A549 (cell line): ENCODE measurements around the gene DOCK9. TPM values are rescaled to one million over a fixed set of nuclear protein-coding genes. Genes with fewer than 3 reads are reported as not detected.

Experiments
- ATAC-seq, 2 experiments: fragments of 200-7000 bp in 1 of 2; fragments of >200 bp in 1 of 2; cut with Nextera tagmentation in 1 of 2; cut with Tn5 transposase in 1 of 2; 3 replicates each; pipeline versions ENCODE4 v1.8.0 to v1.9.1; 2018 to 2020; ENCODE audit warnings: mild to moderate bottlenecking in 1 of 2, moderate library complexity in 1 of 2
- CTCF ChIA-PET: fragments of 300-600 bp; sonication (Branson Sonifier 250); formaldehyde crosslinking; extraction: SDS; loops from one replicate; lab custom pipeline; 2021; ENCODE audit warnings: antibody characterized with exemption, inconsistent platforms; lab: Yijun Ruan, JAX
- POLR2A ChIA-PET: fragments of 350-600 bp; formaldehyde crosslinking; extraction: SDS; loops from one replicate; lab custom pipeline; 2021; ENCODE audit warnings: antibody characterized with exemption, inconsistent platforms; lab: Yijun Ruan, JAX
- DNase-seq, 2 experiments: peaks; one replicate each; pipeline versions ENCODE4 v3.0.0 to v3.0.0-alpha.2; 2011 to 2016; ENCODE audit warnings: low read depth in 1 of 2, low spot score in 1 of 2
- FAIRE-seq: peaks from 2 replicates; lab custom pipeline; 2011; peaks lifted over from hg19 to GRCh38; lab: Jason Lieb, UNC
- H3K27ac ChIP-seq, 2 experiments: fragments of >200 bp; sonication (Bioruptor Twin); formaldehyde crosslinking; 3 replicates each; pipeline ENCODE4 v1.5.1; 2016 to 2017
- H3K4me1 ChIP-seq: fragments of >200 bp; sonication (Bioruptor Twin); formaldehyde crosslinking; 3 replicates; pipeline ENCODE4 v1.6.1; 2016
- H3K4me2 ChIP-seq: fragments of >200 bp; sonication (Bioruptor Twin); formaldehyde crosslinking; 3 replicates; pipeline ENCODE4 v1.6.1; 2016
- H3K4me3 ChIP-seq: fragments of >200 bp; sonication (Bioruptor Twin); formaldehyde crosslinking; 3 replicates; pipeline ENCODE4 v1.5.1; 2016
- H3K9me3 ChIP-seq: fragments of >200 bp; sonication (Bioruptor Twin); formaldehyde crosslinking; 3 replicates; pipeline ENCODE4 v1.6.1; 2016
- BHLHE40 ChIP-seq: IDR thresholded peaks from 2 replicates; pipeline ENCODE4 v1.6.1; 2012; ENCODE audit warnings: low read depth, low read length, inconsistent platforms
- CBX2 ChIP-seq: fragments of 200-600 bp; sonication (generic); IDR thresholded peaks from 2 replicates; pipeline ENCODE4 v1.6.1; 2016; ENCODE audit warnings: low read depth, mild to moderate bottlenecking, borderline replicate concordance
- CBX8 ChIP-seq: fragments of 200-600 bp; sonication (generic); IDR thresholded peaks from 2 replicates; pipeline ENCODE4 v1.6.1; 2016
- CEBPB ChIP-seq, 2 experiments: fragments of >200 bp in 1 of 2; sonication (Bioruptor Twin) in 1 of 2; formaldehyde crosslinking in 1 of 2; IDR thresholded peaks; 2 replicates each; pipeline ENCODE4 v1.6.1; 2012 to 2016
- CHD2 ChIP-seq: fragments of 150-350 bp; IDR thresholded peaks from 2 replicates; pipeline ENCODE4 v1.6.1; 2014; ENCODE audit warnings: low read length; ENCODE audit not compliant: partially characterized antibody
- CHD4 ChIP-seq: fragments of 200-600 bp; sonication (generic); IDR thresholded peaks from 2 replicates; pipeline ENCODE4 v1.6.1; 2016; ENCODE audit warnings: antibody characterized with exemption, mild to moderate bottlenecking, borderline replicate concordance
- E2F6 ChIP-seq: IDR thresholded peaks from 2 replicates; pipeline ENCODE4 v1.6.1; 2012; ENCODE audit warnings: low read depth, borderline replicate concordance
- ESRRA ChIP-seq: fragments of 150-350 bp; IDR thresholded peaks from 2 replicates; pipeline ENCODE4 v1.6.1; 2014; ENCODE audit warnings: mild to moderate bottlenecking, low read length, borderline replicate concordance
- FOSB ChIP-seq: fragments of 250-450 bp; sonication (Bioruptor Pico); IDR thresholded peaks from 2 replicates; pipeline ENCODE4 v1.5.0; 2020; ENCODE audit warnings: mild to moderate bottlenecking, moderate library complexity
- GATA3 ChIP-seq: IDR thresholded peaks from 2 replicates; pipeline ENCODE4 v1.6.1; 2012; ENCODE audit warnings: borderline replicate concordance
- HDAC2 ChIP-seq: fragments of 200-600 bp; sonication (generic); IDR thresholded peaks from 2 replicates; pipeline ENCODE4 v1.6.1; 2016
- HEYL ChIP-seq: fragments of 250-450 bp; sonication (Bioruptor Pico); IDR thresholded peaks from 2 replicates; pipeline ENCODE4 v1.8.0; 2021; ENCODE audit warnings: mild to moderate bottlenecking, moderate library complexity
- HOXA7 ChIP-seq: fragments of 250-450 bp; sonication (Bioruptor Pico); IDR thresholded peaks from 2 replicates; pipeline ENCODE4 v1.5.0; 2020; ENCODE audit warnings: mild to moderate bottlenecking, moderate library complexity
- HOXB13 ChIP-seq: fragments of 250-450 bp; sonication (Bioruptor Pico); IDR thresholded peaks from 2 replicates; pipeline ENCODE4 v1.5.0; 2020; ENCODE audit warnings: low read depth, mild to moderate bottlenecking, moderate library complexity
- HOXB5 ChIP-seq: fragments of 250-450 bp; sonication (Bioruptor Pico); IDR thresholded peaks from 2 replicates; pipeline ENCODE4 v1.5.0; 2020; ENCODE audit warnings: mild to moderate bottlenecking, moderate library complexity
- JUNB ChIP-seq: fragments of >200 bp; sonication (Bioruptor Twin); formaldehyde crosslinking; IDR thresholded peaks from 2 replicates; pipeline ENCODE4 v1.6.1; 2016
- KDM1A ChIP-seq: fragments of 200-600 bp; sonication (generic); IDR thresholded peaks from 2 replicates; pipeline ENCODE4 v1.6.1; 2016; ENCODE audit warnings: low read depth, mild to moderate bottlenecking
- MAZ ChIP-seq: fragments of 150-350 bp; IDR thresholded peaks from 2 replicates; pipeline ENCODE4 v1.6.1; 2014; ENCODE audit warnings: antibody characterized with exemption, low read depth, low read length, borderline replicate concordance
- MYC ChIP-seq: IDR thresholded peaks from 2 replicates; pipeline ENCODE4 v1.6.1; 2012; ENCODE audit warnings: mild to moderate bottlenecking, inconsistent platforms, low read length, improper control_type of control experiment, borderline replicate concordance
- NFE2L2 ChIP-seq: fragments of 150-350 bp; conservative IDR thresholded peaks from 2 replicates; pipeline ENCODE4 v1.6.1; 2014; ENCODE audit warnings: low read length
- NPAS2 ChIP-seq: fragments of 250-450 bp; sonication (Bioruptor Pico); IDR thresholded peaks from 2 replicates; pipeline ENCODE4 v1.8.0; 2022; ENCODE audit warnings: mild to moderate bottlenecking, moderate library complexity, borderline replicate concordance
- NR3C1 ChIP-seq: fragments of >200 bp; sonication (Bioruptor Twin); formaldehyde crosslinking; IDR thresholded peaks from 3 replicates; pipeline ENCODE4 v1.6.1; 2017
- PHF8 ChIP-seq: fragments of 200-600 bp; sonication (generic); IDR thresholded peaks from 2 replicates; pipeline ENCODE4 v1.6.1; 2016; ENCODE audit warnings: low read depth, mild to moderate bottlenecking, antibody characterized with exemption, moderate library complexity, borderline replicate concordance
- POLR2AphosphoS2 ChIP-seq: conservative IDR thresholded peaks from 2 replicates; pipeline ENCODE4 v1.6.1; 2012; ENCODE audit warnings: low read length, improper control_type of control experiment, inconsistent platforms
- RAD21 ChIP-seq, 2 experiments: fragments of >200 bp in 1 of 2; sonication (Bioruptor Twin) in 1 of 2; formaldehyde crosslinking in 1 of 2; IDR thresholded peaks in 1 of 2; conservative IDR thresholded peaks in 1 of 2; 2 replicates in 1 of 2; 3 replicates in 1 of 2; pipeline ENCODE4 v1.6.1; 2012 to 2018; ENCODE audit warnings: inconsistent platforms in 1 of 2
- RCOR1 ChIP-seq: fragments of 150-350 bp; IDR thresholded peaks from 2 replicates; pipeline ENCODE4 v1.6.1; 2014; ENCODE audit warnings: antibody characterized with exemption, low read length, low read depth
- RNF2 ChIP-seq: fragments of 200-600 bp; sonication (generic); IDR thresholded peaks from 2 replicates; pipeline ENCODE4 v1.6.1; 2016; ENCODE audit warnings: low read depth, mild to moderate bottlenecking, antibody characterized with exemption, moderate library complexity, borderline replicate concordance
- SREBF2 ChIP-seq: fragments of 450-650 bp; IDR thresholded peaks from 2 replicates; pipeline ENCODE4 v1.6.1; 2014; ENCODE audit warnings: mild to moderate bottlenecking, moderate library complexity
- TP53 ChIP-seq: fragments of 250-450 bp; sonication (Bioruptor Pico); IDR thresholded peaks from 2 replicates; pipeline ENCODE4 v1.5.0; 2021; ENCODE audit warnings: mild to moderate bottlenecking, moderate library complexity
- ZSCAN20 ChIP-seq: fragments of 250-450 bp; sonication (Bioruptor Pico); IDR thresholded peaks from 2 replicates; pipeline ENCODE4 v1.8.0; 2022; ENCODE audit warnings: mild to moderate bottlenecking, moderate library complexity
- WGBS: methylation state at CpG from one replicate; pipeline ENCODE4 v1.1.6; 2017; ENCODE audit errors: missing lambda C conversion rate; 5-methylcytosine and 5-hydroxymethylcytosine counted together
- polyA plus RNA-seq, 4 experiments: library from polyadenylated mRNA; depleted of rRNA in 3 of 4; stranded (reverse); fragments of >200 nt; fragmentation: RNase III in 1 of 4; extraction: RNeasy Plus Mini Kit Qiagen cat#74134 plus additional on column Dnase treatment in 1 of 4; gene quantifications; 2 replicates in 3 of 4; 3 replicates in 1 of 4; pipeline ENCODE4 v1.2.3, GENCODE V29; 2011 to 2017

The DOCK9 gene
- polyA plus RNA-seq, 2 of the 4 experiments (the other 2 are of a cell fraction): 34.0 to 43.9 TPM

- 83% methylated on average over 9 of the region's 9 CpGs for WGBS
- ChIA-PET CTCF (no interaction called here), POLR2A (no interaction called here)
- Histone ChIP-seq H3K4me3 (no peak overlapping the region), H3K9me3 (no peaks in the 10 kb centered on the region), H3K4me1 (no peaks in the 10 kb centered on the region), H3K27ac (no peak overlapping the region)
- no peak for ATAC-seq
- TF ChIP-seq HOXB5 (CRISPR knock-in tag): no peak
- no peak for TF ChIP-seq FOSB (CRISPR knock-in tag)
- TF ChIP-seq HOXA7 (CRISPR knock-in tag): no peak
- no peak for TF ChIP-seq CHD4
- no peak for TF ChIP-seq NFE2L2
- no peak for TF ChIP-seq RNF2
- no peak for TF ChIP-seq BHLHE40
- TF ChIP-seq NPAS2: no peak
- no peak for TF ChIP-seq MYC
- no peak for TF ChIP-seq CEBPB (IDR thresholded peaks at IDR 0.05)
- no peak for TF ChIP-seq TP53
- no peak for TF ChIP-seq ESRRA
- TF ChIP-seq RAD21 (conservative IDR thresholded peaks at IDR 0.05 in 1 of 2, IDR thresholded peaks at IDR 0.05 in 1 of 2): no peak
- TF ChIP-seq JUNB: no peak
- TF ChIP-seq, all 56 proteins: peak for 0
- no peak overlapping the region for H3K4me2 ChIP-seq
- DNase-seq: no peak
- no peak for FAIRE-seq
These were observed 185.5 kb downstream of the DOCK9 start for GRCh38 chr13:98792321-98792720.

- ChIA-PET POLR2A (no interaction called here), CTCF (no interaction called here)
- H3K4me3 ChIP-seq: no peak overlapping the region
- H3K4me1 ChIP-seq: no peaks in the 10 kb centered on the region
- no peak overlapping the region for H3K27ac ChIP-seq
- FAIRE-seq (no peak), DNase-seq (no peak), ATAC-seq (no peak)
- 73% methylated on average over 7 of the region's 7 CpGs for WGBS
- no peak overlapping the region for H3K4me2 ChIP-seq
- no peaks in the 10 kb centered on the region for H3K9me3 ChIP-seq
- no peak for TF ChIP-seq KDM1A
- TF ChIP-seq HOXB13 (CRISPR knock-in tag): no peak
- TF ChIP-seq MYC: no peak
- no peak for TF ChIP-seq CBX2
- no peak for TF ChIP-seq ZSCAN20 (CRISPR knock-in tag)
- TF ChIP-seq CHD2: no peak
- no peak for TF ChIP-seq RCOR1
- no peak for TF ChIP-seq SREBF2
- no peak for TF ChIP-seq POLR2AphosphoS2
- TF ChIP-seq CHD4: no peak
- TF ChIP-seq, all 56 proteins: peak for 0
These were observed 186.3 kb downstream of the DOCK9 start for GRCh38 chr13:98791611-98792010.

- Histone ChIP-seq H3K9me3 (no peaks in the 10 kb centered on the region), H3K27ac (no peak overlapping the region), H3K4me3 (no peak overlapping the region), H3K4me2 (no peak overlapping the region)
- ATAC-seq: no peak
- POLR2A ChIA-PET: no interaction called here
- whole genome bisulfite sequencing: 96% methylated on average over 8 of the region's 9 CpGs
- DNase-seq: no peak
- no peak for FAIRE-seq
- TF ChIP-seq NPAS2 (no peak), CEBPB (IDR thresholded peaks at IDR 0.05) (no peak), HDAC2 (no peak), HEYL (CRISPR knock-in tag) (no peak), PHF8 (no peak), E2F6 (no peak), NR3C1 (no peak), GATA3 (no peak), CBX8 (no peak), NFE2L2 (no peak), TP53 (no peak), MAZ (no peak)
- TF ChIP-seq, all 56 proteins: peak for 0
- H3K4me1 ChIP-seq: no peaks in the 10 kb centered on the region
- CTCF ChIA-PET: no interaction called here
These were observed 189.9 kb downstream of the DOCK9 start for GRCh38 chr13:98787996-98788395.
